ENCODE measurements around the gene PI4KA. TPM values are rescaled to one million over a fixed set of nuclear protein-coding genes. Genes with fewer than 3 reads are reported as not detected.

The PI4KA gene
- total and polyA plus RNA-seq, 2 of the 13 experiments (the other 11 are each of a cell fraction or from before 2014, with no cell fraction given) = 27.4 to 56.4 TPM

- TF ChIP-seq CAMTA2 (CRISPR knock-in tag; IDR thresholded peaks at IDR 0.05; ENCODE audit: borderline replicate concordance) (no peak), REL (CRISPR knock-in tag; conservative IDR thresholded peaks at IDR 0.05) (no peak), HCFC1 (IDR thresholded peaks at IDR 0.05; ENCODE audit: low read depth, low read length) (no peak), ZBTB20 (CRISPR knock-in tag; IDR thresholded peaks at IDR 0.05; ENCODE audit: borderline replicate concordance, low read depth) (no peak), ZNF138 (CRISPR knock-in tag; IDR thresholded peaks at IDR 0.05; ENCODE audit: low read depth) (no peak), ZNF354B (CRISPR knock-in tag; IDR thresholded peaks at IDR 0.05) (no peak), ZNF782 (CRISPR knock-in tag; IDR thresholded peaks at IDR 0.05; ENCODE audit: borderline replicate concordance) (no peak), TMF1 (CRISPR knock-in tag; IDR thresholded peaks at IDR 0.05; ENCODE audit: low read depth) (no peak)
Measured at GRCh38 chr22:20802922-20803553, 55.6 kb downstream of the PI4KA start (continued).

- Histone ChIP-seq H3K4me2 (ENCODE audit: low read depth, low read length) (no peak overlapping the region), H3K36me3 (replicated peaks in 1 of 2; ENCODE audit: control insufficient read depth in 1 of 2, insufficient read depth in 2 of 2, low read length in 2 of 2) (peaks cover 35 to 88% of the 10 kb centered on the region in 2 experiments), H3K9me3 (ENCODE audit: low read length) (no peaks in the 10 kb centered on the region), H3K4me3 (replicated peaks in 1 of 3; ENCODE audit: insufficient read depth in 1 of 3, low read depth in 2 of 3, low read length in 3 of 3) (no peak overlapping the region), H4K20me1 (ENCODE audit: insufficient read depth, low read length) (no peaks in the 10 kb centered on the region), H3K79me2 (ENCODE audit: insufficient read depth, low read length) (no peaks in the 10 kb centered on the region), H3K27me3 (ENCODE audit: control insufficient read depth in 1 of 2, insufficient read depth in 2 of 2, low read length in 2 of 2) (no peaks in the 10 kb centered on the region), H3K4me1 (ENCODE audit: insufficient read depth, low read length) (no peaks in the 10 kb centered on the region), H2AFZ (ENCODE audit: low read length) (no peak overlapping the region), H3K27ac (ENCODE audit: extremely low read length, insufficient read depth, low read length) (no peak overlapping the region), H3K9ac (ENCODE audit: insufficient read depth, low read depth, low read length) (no peak overlapping the region)
- whole genome bisulfite sequencing (ENCODE audit: low lambda C conversion rate) = 91% methylated on average over 4 of the region's 6 CpGs
- POLR2A ChIA-PET = interaction anchor here (1.4 kb wide), 1 partner anchor 11 kb away, joined by 3 read pairs; no protein-coding TSS in a partner anchor
- in situ Hi-C loops (cut with HindIII; ENCODE audit: extremely low pct_ligation_motif_present, low pct_unique_long_range_greater_than_20kb) (no loop called here), intact Hi-C loops (cut with micrococcal nuclease; ENCODE audit: unreplicated experiment) (no loop called here)
- FAIRE-seq (no peak), DNase-seq (ENCODE audit: low spot score) (no peak), ATAC-seq (no peak)
- no TSS peak for BruUV-seq (replicated peaks)
- CTCF ChIA-PET (ENCODE audit: low intra/inter-chr PET ratio, low total read pairs) = no interaction called here
- no peak for TF ChIP-seq ASH2L (IDR thresholded peaks at IDR 0.05; ENCODE audit: insufficient read length, low read depth, low read length)
- no peak for TF ChIP-seq HNRNPUL1 (IDR thresholded peaks at IDR 0.05; ENCODE audit: low read depth, low read length)
- TF ChIP-seq REXO4 (CRISPR knock-in tag; IDR thresholded peaks at IDR 0.05; ENCODE audit: borderline replicate concordance) = no peak
- TF ChIP-seq SAFB2 (CRISPR knock-in tag; IDR thresholded peaks at IDR 0.05; ENCODE audit: borderline replicate concordance, low read depth) = no peak
- no peak for TF ChIP-seq ZNF407 (CRISPR knock-in tag; IDR thresholded peaks at IDR 0.05; ENCODE audit: not compliant biosample characterization)
Measured at GRCh38 chr22:20802452-20802851, 56.2 kb downstream of the PI4KA start.

All from HepG2 (cell line).